Adrenal gland (tissue), 5 donors: ENCODE measurements around the gene AGAP5.

Source experiments
- CTCF ChIP-seq, 6 experiments: fragments of 450-650 bp in 4 of 6; fragments of 200-600 bp in 2 of 6; sonication (generic) in 1 of 6; IDR thresholded peaks; 1 replicate in 5 of 6; 2 replicates in 1 of 6; pipeline versions ENCODE4 v1.5.1 to v1.8.0; 2016 to 2021; ENCODE audit warnings: antibody characterized with exemption in 6 of 6, mild to moderate bottlenecking in 2 of 6, moderate library complexity in 1 of 6
- POLR2A ChIP-seq, 2 donors: fragments of 450-650 bp; IDR thresholded peaks; one replicate each; pipeline ENCODE4 v1.6.1; 2017; ENCODE audit warnings: antibody characterized with exemption in 2 of 2, mild to moderate bottlenecking in 2 of 2, moderate library complexity in 1 of 2
- donor health status: DM: no; HTN: no; CAD: no.

DNA sequence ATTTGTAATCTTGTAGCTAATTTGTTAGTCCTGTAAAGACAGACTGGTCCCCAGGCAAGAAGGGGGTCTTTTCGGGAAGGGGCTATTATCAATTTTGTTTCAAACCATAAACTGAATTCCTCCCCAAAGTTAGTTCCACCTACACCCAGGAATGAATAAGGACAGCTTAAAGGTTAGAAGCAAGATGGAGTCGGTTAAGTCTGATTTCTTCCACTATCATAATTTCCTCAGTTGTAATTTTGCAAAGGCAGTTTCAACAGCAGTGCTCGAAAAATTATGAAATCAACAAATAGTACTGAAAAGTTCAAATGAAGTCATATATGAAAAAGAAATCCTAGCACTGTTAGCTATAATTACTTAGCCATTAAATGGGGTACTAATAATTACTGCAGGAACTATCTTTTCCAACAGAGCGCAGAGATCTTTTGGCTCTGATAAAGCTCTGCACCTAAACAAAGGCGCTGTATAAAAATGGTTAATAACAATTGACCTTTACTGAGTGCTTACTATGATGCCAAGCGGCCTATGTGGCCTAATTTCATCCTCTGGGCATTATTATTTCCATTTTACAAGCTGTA, 45.5 kb upstream of the AGAP5 start:
- no peak for TF ChIP-seq CTCF (IDR thresholded peaks at IDR 0.05)
- TF ChIP-seq POLR2A (IDR thresholded peaks at IDR 0.05) = no peak
